ENCODE data around the gene TANC2. TPM values are rescaled to one million over a fixed set of nuclear protein-coding genes. Genes with fewer than 3 reads are reported as not detected.

The TANC2 gene
- total RNA-seq, 4 donors from 2014 or later, result 7.5 to 21.3 (median 14.6) TPM

- TF ChIP-seq, protein P1, sequence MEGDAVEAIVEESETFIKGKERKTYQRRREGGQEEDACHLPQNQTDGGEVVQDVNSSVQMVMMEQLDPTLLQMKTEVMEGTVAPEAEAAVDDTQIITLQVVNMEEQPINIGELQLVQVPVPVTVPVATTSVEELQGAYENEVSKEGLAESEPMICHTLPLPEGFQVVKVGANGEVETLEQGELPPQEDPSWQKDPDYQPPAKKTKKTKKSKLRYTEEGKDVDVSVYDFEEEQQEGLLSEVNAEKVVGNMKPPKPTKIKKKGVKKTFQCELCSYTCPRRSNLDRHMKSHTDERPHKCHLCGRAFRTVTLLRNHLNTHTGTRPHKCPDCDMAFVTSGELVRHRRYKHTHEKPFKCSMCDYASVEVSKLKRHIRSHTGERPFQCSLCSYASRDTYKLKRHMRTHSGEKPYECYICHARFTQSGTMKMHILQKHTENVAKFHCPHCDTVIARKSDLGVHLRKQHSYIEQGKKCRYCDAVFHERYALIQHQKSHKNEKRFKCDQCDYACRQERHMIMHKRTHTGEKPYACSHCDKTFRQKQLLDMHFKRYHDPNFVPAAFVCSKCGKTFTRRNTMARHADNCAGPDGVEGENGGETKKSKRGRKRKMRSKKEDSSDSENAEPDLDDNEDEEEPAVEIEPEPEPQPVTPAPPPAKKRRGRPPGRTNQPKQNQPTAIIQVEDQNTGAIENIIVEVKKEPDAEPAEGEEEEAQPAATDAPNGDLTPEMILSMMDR (IDR thresholded peaks at IDR 0.05), result no peak
- no peak for TF ChIP-seq POLR2AphosphoS5 (IDR thresholded peaks at IDR 0.05)
- no peak for TF ChIP-seq EP300 (IDR thresholded peaks at IDR 0.05)
- no peak for TF ChIP-seq POLR2A (IDR thresholded peaks at IDR 0.05; ENCODE audit: low read depth)
- Histone ChIP-seq H3K36me3 (no peaks in the 10 kb centered on the region), H3K4me3 (no peak overlapping the region), H3K27ac (replicated peaks in 1 of 4) (no peak overlapping the region), H3K27me3 (no peaks in the 10 kb centered on the region), H3K4me1 (no peaks in the 10 kb centered on the region), H3K9me3 (no peaks in the 10 kb centered on the region)
- intact Hi-C loops (cut with DNase I), result no loop called here
- peak; percentile 29 for DNase-seq (ENCODE audit: extremely low spot score)
- 94% methylated on average over 11 of the region's 11 CpGs for WGBS
These were observed 42.5 kb upstream of the TANC2 start for GRCh38 chr17:62923258-62924150.

GRCh38 chr17:62925267-62925836 is 40.7 kb upstream of the TANC2 start:
- H3K9me3 ChIP-seq, result no peaks in the 10 kb centered on the region
- 85% methylated on average over 3 of the region's 3 CpGs for WGBS
- no peaks in the 10 kb centered on the region for H3K36me3 ChIP-seq
- no peak for TF ChIP-seq POLR2A (IDR thresholded peaks at IDR 0.05; ENCODE audit: low read depth)
- TF ChIP-seq, protein P1 (IDR thresholded peaks at IDR 0.05), result no peak
- TF ChIP-seq POLR2AphosphoS5 (IDR thresholded peaks at IDR 0.05), result no peak
- TF ChIP-seq EP300 (IDR thresholded peaks at IDR 0.05), result no peak
- intact Hi-C loops (cut with DNase I), result no loop called here
- DNase-seq (ENCODE audit: extremely low spot score), result no peak
- no peak overlapping the region for H3K27ac ChIP-seq (replicated peaks in 1 of 4)
- no peaks in the 10 kb centered on the region for H3K27me3 ChIP-seq
- no peak overlapping the region for H3K4me3 ChIP-seq
- no peaks in the 10 kb centered on the region for H3K4me1 ChIP-seq

GRCh38 chr17:62927083-62927482 is 39.0 kb upstream of the TANC2 start:
- Histone ChIP-seq H3K4me3 (no peak overlapping the region), H3K27ac (replicated peaks in 1 of 4) (no peak overlapping the region), H3K36me3 (no peaks in the 10 kb centered on the region), H3K4me1 (no peaks in the 10 kb centered on the region), H3K9me3 (no peaks in the 10 kb centered on the region), H3K27me3 (peaks cover 0 to 4% (median 0%) of the 10 kb centered on the region in 4 donors)
- TF ChIP-seq EP300 (IDR thresholded peaks at IDR 0.05) (no peak), POLR2A (IDR thresholded peaks at IDR 0.05; ENCODE audit: low read depth) (no peak), POLR2AphosphoS5 (IDR thresholded peaks at IDR 0.05) (no peak)
- TF ChIP-seq, protein P1 (IDR thresholded peaks at IDR 0.05), result no peak
- DNase-seq (ENCODE audit: extremely low spot score), result no peak
- 94% methylated on average over 6 of the region's 6 CpGs for WGBS
- intact Hi-C loops (cut with DNase I), result no loop called here

- Histone ChIP-seq H3K27ac (replicated peaks in 1 of 4) (no peak overlapping the region), H3K36me3 (no peaks in the 10 kb centered on the region), H3K9me3 (no peaks in the 10 kb centered on the region), H3K4me1 (no peaks in the 10 kb centered on the region), H3K4me3 (no peak overlapping the region), H3K27me3 (peaks cover 0 to 16% (median 0%) of the 10 kb centered on the region in 4 donors)
- no peak for DNase-seq (ENCODE audit: extremely low spot score)
- TF ChIP-seq, protein P1 (IDR thresholded peaks at IDR 0.05), result no peak
- TF ChIP-seq POLR2A (IDR thresholded peaks at IDR 0.05; ENCODE audit: low read depth) (no peak), EP300 (IDR thresholded peaks at IDR 0.05) (no peak), POLR2AphosphoS5 (IDR thresholded peaks at IDR 0.05) (no peak)
- WGBS, result 87% methylated on average over 2 of the region's 2 CpGs
- intact Hi-C loops (cut with DNase I), result no loop called here
These were observed 36.7 kb upstream of the TANC2 start for GRCh38 chr17:62929320-62929719.
